Measurements from ENCODE around the gene FERMT2.
"Not testable (repeated sequence)": the region's sequence is repeated elsewhere in the genome, so short reads cannot be mapped to it uniquely, and the experiment has no call there.

The FERMT2 gene

DNA sequence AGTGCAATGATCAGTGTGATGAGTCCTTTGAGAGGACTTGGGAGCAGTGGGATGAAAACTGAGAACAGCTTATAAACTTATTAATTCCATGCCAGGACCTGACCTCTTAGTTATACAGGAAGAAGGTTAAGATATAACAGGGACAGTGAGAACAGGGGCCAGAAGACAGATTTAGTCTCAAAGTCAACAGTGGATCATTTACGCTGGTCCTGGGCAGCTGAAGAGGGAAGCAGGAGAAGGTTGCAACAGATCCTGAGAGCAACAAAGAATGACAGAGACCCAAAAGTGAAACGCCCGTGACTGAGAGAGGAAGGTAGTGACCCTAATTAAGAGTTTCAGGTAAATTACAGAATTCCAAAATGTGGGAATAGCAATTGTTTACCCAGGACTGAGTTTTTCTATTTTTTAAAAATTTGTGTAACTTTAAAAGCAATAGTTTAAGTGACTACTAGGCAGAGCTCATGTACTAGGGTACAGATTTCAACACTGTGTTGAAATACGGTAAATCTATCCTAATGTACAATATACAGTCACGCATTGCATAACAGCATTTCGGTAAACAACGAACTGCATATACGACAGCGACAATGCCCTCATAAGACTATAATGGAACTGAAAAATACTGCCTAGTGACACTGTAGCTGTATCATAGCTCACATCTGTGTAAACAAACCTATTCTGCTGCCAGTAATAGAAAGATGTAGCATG is 81.8 kb downstream of the FERMT2 start:
- no peak for DNase-seq (ENCODE audit: low read depth in 2 of 2)

DNA sequence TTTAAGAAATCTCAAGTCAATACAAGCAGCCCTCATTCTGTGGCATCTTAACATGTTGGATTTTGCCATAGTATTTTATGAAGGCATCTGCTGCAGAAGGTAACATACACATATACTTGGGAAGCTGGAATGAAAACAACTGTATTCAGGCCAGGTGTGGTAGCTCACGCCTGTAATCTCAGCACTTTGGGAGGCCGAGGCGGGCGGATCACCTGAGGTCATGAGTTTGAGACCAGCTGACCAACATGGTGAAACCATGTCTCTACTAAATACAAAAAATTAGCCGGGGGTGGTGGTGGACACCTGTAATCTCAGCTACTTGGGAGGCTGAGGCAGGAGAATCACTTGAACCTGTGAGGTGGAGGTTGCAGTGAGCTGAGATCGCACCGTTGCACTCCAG is 86.0 kb downstream of the FERMT2 start:
- not testable (repeated sequence) for DNase-seq (ENCODE audit: low read depth in 2 of 2)

DNA sequence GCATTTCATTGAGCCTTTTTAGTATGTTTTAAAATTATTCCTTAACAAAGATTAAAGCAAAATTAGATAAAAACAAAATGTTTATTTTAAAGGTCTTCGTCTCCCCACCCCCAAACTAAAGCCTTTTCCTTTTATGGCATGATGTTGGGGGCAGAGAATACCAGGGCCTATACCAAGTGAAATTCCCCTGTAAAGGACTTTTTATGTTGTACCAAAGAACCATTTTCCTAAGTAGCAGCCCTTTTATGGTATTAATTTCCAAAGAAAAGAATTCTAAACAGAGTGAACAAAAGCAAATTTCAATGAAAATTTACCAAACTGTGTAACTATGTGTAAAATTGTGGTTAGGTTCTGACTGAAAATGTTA is 87.5 kb downstream of the FERMT2 start:
- DNase-seq (ENCODE audit: low read depth in 2 of 2), result no peak

DNA sequence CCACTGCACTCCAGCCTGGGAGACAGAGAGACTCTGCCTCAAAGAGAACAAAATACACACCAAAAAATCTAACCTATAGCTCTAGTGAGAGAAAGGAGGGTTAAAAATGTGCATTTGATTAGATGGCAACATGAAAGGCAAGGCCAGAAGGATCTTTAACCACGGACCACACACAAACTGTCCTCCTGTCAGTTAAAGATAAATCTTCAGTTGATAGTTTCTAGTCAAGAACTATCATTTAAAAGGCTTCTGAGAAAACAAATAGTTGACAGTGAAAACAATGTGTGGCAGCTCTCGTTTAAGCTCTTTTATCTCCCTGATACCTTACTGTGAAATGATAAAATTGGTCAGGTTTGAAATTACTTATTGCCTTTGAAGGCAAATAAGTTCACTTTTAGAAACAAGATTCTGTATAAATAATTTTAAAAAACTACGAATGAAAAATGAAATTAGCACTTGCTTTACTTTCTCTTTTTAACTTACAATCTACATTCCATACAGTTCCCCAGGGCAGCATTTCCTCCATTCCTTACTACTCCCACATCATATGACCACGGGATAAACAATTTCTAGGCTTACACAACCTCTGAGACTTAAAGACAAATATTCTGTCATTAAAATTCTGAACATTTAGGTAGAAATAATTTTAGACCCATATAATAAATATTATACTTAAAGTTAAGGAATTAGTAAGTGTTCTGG is 88.1 kb downstream of the FERMT2 start:
- no peak for DNase-seq (ENCODE audit: low read depth in 2 of 2)

DNA sequence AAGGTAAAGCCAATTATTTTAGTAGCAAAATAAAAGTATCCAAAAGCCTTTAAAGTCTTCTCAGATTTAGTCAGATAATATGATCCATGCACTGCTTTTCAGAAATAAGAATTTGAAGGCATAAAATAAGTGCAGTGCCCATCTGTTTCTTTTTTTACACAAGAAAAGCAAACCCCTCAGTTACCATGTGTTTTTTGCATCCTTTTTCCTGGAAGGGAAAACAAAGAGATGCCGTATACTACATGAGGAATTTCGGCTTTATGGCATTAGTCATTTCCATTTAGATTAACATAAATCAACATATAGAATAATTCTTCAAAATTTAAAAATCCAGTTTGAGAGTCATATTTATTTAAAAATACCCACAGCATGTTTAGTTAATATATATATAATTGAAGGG is 89.4 kb downstream of the FERMT2 start:
- DNase-seq (ENCODE audit: low read depth in 2 of 2), result no peak

DNA sequence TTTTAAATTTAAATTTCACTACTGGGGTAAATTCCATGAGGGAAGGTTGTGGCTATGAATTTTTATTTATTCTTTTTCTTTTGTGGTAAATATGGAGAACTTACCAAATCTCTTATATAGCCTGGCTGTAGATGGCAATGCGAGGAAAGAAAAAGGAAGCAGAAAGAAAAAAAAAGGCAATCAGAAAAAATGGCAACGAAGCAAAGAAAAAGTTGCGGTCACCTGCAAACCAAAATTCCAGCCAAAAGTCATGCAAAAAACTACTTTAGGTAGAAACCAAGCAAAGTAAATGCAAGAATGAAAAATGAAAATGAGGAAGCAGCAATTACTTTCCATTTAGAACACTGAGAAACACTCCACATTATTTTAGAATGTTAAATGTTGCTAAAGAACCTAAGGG is 89.9 kb downstream of the FERMT2 start:
- DNase-seq (ENCODE audit: low read depth in 2 of 2), result no peak

DNA sequence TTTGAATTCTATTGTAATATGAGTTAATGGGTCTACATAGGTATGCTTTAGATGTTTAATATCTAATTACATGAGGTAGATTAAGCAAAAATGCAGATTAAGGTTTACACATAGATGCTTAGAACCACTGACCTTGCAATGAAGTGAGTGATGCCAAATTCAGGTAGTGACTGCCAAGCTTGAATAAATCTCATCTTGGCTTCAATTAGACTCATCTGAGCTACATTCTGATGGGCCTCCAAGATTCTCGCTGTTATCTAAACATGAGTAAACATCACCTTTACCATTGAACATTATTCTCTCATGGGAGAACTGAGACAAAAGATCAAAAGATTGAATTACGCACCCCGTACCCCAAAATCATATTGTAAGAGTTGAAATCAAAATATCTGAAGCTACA is 90.6 kb downstream of the FERMT2 start:
- DNase-seq (ENCODE audit: low read depth in 2 of 2), result no peak

DNA sequence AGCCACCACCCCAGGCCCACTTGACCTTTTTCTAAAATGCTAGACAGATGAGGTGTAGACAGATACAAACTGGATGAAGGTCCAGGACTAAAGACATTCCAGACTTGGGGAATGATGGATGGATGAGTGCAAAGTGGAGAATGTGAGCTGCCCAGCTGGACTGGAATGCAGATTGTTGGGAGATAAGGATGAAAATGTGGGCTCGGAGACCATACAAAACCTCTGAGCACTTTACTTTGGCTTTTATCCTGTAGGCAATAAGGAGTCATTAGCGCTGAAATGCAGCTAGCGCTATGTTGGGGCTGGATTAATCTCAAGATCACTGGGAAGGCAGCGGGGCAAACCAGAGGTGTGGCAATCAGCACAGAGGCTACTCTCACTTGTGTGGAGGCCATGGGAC is 94.7 kb downstream of the FERMT2 start:
- DNase-seq (ENCODE audit: low read depth in 2 of 2), result no peak

DNA sequence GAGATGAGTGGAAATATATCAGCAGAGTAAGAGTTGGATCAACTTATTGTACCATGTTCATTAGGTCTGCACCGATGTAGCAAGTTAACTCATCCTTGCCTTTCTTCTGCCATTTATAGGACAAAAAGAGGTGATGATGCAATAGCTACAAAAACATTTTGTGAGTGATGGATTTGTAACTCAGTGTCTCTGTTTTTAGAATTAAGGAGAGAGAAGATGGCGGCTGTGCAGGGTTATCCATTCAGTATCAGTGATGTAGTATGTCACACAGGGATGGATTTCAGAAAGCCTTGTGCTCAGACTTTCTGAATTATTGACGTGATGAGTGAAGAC is 97.4 kb downstream of the FERMT2 start:
- no peak for DNase-seq (ENCODE audit: low read depth in 2 of 2)

DNA sequence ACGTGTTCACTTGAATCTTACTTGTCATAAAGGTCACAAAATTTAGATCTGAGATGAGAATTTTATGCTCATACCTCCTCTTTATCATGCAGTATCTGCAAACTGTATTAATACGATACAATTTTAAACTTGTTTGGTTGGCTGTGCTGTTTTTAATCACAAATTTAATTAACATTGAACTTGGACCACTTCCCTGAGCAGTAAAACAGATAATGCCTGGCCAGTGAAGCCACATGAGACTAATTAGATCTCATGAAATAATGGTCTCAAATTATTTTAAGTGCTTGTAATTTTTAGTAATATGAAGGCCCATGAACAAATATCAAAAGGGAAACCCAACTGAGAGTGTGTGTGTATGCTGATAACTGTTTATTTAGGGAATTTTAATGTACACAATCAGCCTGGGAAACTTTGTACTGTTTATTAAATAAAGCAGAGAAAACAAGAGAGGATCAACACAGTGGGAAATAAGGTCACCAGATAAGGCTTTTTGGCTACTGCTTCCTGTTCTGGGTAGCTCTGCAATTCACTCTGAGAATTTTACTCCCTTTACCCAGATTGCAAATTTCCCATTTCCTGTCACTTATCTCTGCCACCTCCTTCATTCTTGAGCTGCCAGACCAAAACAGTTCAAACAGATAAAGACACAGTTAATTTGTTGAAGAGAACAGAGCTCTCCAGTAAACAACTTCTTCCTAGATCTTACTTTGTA is 97.9 kb downstream of the FERMT2 start:
- no peak for DNase-seq (ENCODE audit: low read depth in 2 of 2)

DNA sequence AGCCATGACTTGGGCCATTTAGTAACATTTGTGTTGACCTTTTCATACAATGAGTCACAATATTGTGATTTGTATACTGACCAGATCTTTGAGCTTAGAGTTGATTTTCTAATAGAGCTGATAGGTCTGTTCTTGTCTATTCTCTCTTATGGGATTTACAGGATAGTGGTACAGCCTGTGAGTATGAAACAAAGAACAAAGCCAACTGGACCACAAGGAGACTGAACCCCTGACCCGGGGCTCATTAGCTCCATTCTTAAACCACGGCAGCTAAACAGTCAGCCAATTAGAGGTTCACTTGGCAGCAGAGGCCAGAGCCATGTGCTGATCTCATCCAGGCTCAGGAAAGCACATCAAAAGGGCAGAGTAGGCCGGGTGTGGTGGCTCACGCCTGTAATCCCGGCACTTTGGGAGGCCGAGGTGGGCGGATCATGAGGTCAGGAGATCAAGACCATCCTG is 100.4 kb downstream of the FERMT2 start:
- no peak for DNase-seq (ENCODE audit: low read depth in 2 of 2)

DNA sequence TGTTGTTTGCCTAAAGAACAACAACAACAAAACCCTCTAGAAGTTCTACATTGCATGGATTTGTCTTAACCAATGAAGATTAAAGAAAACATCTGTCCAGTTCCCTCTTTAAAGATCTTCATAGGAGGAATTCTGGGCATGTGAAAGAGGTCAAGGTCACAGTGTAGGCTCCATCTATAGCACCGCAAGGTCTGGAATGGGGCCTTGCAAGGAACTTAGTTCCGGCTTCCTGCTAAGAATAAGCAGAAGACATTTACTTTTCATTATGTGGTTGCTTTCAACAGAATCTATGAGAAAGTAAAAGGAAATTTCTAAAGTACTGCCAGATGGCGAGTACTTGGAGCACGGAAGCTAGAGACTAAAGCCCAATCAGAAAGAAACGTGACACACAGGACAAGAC is 102.2 kb downstream of the FERMT2 start:
- DNase-seq (ENCODE audit: low read depth in 2 of 2), result no peak

DNA sequence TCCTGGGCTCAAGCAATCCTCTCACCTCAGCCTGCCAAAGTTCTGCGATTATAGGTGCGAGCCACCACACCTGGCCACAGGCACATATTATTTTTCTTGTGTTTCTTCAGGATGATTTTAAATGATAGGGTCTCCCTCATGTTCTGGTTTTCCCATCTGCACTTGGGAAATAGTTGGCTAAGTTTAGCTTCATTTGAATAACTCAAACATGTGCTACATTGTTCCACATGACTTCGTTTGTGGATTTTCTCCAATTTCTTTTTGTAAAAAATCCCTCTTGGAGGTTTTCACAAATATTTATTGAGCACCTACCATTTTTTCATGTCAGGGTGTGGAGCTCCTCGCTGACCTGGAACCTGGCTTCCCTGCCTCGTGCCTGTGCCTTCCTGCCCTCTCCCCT is 104.3 kb downstream of the FERMT2 start:
- no peak for DNase-seq (ENCODE audit: low read depth in 2 of 2)

DNA sequence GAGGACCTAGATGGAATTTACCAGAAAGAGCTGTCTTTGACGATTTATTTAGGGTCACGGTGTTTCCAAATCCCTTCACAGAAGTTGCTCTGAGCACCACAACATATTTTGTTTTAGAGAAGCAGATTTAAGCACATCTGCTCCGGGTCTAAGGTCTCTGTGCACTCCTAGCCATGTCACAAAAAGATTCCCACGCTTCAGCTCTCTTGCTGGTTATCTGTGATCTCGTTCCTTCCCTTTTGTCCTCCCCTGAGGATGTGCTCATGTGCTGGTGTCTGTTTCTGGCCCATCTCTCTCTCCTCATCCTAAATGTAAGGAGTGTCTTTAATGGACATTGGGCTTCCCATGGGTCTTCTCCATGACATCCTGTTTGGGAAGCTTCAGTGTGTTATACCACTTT is 105.8 kb downstream of the FERMT2 start:
- no peak for DNase-seq (ENCODE audit: low read depth in 2 of 2)

DNA sequence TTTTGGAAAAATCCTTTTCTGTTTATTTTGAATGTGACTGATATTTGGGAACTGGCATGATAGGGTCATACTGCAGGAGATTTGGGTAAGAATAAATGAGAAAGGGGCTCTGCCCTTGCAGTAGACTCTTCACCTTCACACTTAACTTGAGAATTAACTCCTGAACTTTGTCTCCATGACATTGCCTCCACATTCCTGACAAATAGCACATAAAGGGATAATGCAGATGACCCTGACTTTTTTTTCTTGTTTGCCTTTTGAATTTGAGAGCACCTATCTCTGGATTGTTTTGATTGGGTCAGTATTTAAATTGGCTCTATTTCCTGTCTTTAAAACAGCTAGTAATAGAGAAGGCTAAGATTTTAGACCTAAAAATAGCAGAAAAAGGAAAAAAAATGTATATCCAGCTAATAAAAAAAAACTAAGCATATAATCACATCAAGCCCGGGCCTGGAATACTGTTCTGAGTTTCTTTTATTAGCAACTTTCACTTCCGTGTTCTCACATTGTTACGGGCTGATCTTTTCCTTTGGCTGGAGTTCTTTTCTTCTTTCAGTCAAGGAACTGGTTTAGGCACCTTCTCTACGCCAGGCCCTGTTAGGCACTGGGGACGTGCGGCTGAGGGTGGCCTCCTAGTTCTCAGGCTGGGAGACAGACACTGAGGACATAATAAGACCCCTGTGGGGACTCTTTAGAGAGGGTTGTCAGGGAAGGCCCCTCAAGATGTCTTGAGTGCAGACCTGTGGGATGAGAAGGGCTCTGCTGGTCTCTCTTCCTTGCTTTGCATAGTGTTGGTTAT is 106.4 kb downstream of the FERMT2 start:
- DNase-seq (ENCODE audit: low read depth in 2 of 2), result no peak

DNA sequence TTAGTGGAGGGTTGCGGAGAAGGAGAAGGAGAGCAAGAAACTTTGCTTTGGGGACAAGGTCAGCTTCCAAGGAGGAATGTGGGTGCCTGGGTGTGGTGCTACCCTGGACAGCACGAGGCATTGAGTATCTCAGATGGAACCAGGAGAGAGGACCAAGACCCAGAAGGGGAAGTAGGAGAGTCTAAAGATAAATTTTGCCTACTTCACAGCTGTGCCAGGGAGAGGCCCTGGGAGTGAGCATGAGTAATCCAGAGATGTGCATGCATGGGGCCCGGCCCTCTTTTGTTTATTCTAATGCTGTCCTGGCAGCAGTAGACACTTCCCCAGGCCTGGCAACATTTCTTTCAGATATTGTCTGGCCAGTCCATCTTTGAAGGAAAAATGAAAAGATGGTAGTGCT is 110.0 kb downstream of the FERMT2 start:
- no peak for DNase-seq (ENCODE audit: low read depth in 2 of 2)

DNA sequence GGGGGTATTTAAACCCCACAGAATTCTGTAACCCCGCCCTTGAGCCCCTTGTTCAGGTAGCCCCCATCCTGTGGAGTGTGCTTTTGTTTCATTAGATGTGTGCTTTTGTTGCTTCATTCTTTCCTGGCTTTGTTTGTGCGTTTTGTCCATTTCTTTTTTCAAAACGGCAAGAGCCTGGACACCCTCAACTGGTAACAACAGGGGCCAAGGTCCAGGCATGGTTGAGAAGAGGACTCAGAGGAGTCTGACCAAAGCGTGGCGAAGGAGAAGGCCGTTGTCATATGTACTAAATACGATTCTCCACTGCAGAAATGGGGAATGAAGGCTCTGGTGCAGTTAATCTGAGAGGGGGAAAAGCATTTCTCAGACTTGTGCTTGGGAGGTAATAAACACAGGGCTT is 113.4 kb downstream of the FERMT2 start:
- DNase-seq (ENCODE audit: low read depth in 2 of 2), result no peak

DNA sequence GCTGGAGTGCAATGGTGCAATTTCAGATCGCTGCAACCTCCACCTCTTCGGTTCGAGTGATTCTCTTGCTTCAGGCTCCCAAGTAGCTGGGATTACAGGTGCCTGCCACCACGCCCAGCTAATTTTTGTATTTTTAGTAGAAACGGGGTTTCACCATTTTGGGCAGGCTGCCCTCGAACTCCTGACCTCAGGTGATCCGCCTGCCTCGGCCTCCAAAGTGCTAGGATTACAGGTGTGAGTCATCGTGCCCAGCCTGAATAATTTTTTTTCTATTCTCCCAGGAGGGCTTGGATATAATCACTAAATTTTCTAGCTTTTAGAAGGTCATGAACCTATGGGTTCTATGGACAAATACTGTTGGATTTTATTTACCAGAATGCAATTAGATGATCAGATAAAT is 114.8 kb downstream of the FERMT2 start:
- no peak for DNase-seq (ENCODE audit: low read depth in 2 of 2)

DNA sequence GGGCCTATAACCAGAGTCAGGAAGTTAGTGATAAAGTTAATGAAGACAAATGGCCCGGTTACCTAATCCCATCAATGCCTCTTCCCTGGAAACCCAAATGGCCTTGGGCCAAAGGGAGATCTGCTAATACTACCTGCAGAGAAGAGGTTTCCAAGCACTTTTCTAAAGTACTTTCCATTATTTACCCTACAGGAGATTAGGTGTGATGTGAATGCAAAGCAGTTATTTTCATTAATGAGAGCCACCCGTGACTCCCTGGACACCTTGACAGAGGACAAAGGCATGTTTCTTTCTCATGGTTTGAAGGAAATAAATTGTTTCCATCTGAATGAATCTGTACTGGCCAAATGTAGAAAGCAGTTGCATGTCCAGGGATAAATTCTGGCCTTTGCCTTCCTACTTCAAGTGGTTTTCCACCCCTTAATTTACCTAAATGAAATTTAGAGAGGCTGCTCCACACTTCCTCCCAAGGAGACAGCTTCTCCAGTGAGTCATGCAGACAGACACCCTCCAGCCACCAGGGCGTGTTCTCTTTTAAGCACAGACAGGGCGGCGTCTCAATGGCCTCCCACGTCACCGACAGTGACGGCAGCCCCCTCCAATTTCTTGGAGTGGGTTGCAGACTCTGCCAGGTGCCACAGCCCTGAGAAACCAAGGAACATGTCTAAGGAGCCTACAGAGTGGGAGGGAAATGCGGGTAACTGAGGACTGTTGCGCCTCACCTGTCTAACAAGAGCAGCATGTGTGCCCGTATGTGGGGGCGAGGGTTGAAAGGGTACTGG is 115.5 kb downstream of the FERMT2 start:
- DNase-seq (ENCODE audit: low read depth in 2 of 2), result no peak

DNA sequence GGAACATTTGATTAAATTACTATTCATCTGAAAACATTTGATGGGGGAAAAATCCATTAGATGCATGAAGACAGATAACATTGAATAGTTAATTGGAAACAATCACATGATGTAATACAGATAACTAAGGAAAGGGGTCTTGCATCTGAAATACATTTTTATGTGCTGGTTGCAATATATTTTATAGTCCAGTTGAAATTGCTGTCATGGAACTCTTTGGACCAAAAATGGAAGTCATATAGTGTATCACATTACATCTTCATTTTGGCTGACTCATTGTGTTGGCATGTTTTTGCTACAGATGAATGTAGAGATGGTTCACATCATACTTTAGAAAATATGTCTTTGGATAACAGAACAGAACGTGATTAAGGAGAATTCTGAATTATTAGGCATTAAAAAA is 116.4 kb downstream of the FERMT2 start:
- no peak for DNase-seq (ENCODE audit: low read depth in 2 of 2)

DNA sequence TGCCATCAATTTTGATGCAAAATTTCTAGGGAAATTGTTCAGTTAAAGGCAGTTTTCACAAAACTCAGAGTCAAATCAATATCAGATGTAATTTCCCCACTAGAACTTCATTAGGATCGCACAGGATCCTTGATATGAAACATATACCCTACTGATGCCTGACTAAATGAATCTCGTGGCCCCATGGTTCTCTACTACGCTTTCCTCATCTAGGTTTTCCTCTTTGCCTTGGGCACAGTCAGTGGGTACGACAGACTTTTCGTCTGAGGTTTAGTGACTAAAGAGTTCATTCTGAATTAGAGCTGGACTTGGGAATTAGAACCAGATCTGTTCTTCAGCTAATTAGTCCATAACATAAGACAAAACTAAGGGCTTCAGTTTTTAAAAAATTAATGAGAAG is 117.0 kb downstream of the FERMT2 start:
- no peak for DNase-seq (ENCODE audit: low read depth in 2 of 2)

Measured in stimulated activated CD8-positive, alpha-beta memory T cell treated with anti-CD3 and anti-CD28 coated beads, Interleukin-15, amount 100 ng/mL, for 48 hours (primary cell).